OCI-LY1 (cell line): ENCODE measurements around the gene RASGRF1.
"Not testable (repeated sequence)": the region's sequence is repeated elsewhere in the genome, so short reads cannot be mapped to it uniquely, and the experiment has no call there.

Experiments used
- H2AFZ ChIP-seq: fragments of 200-600 bp; sonication (generic), shearing (Covaris generic); 2 replicates; pipeline ENCODE4 v1.6.0; 2014; ENCODE audit warnings: antibody characterized with exemption, mild to moderate bottlenecking, low read length
- H3F3A ChIP-seq: fragments of 200-600 bp; sonication (generic), shearing (Covaris generic); 2 replicates; pipeline ENCODE4 v1.6.0; 2014; ENCODE audit warnings: mild to moderate bottlenecking, antibody characterized with exemption, low read length, moderate library complexity; ENCODE audit not compliant: insufficient read depth
- H3K27ac ChIP-seq: fragments of 200-600 bp; sonication (generic); 2 replicates; pipeline ENCODE4 v1.5.1; 2014; ENCODE audit warnings: low read length, mixed run types, mild to moderate bottlenecking, low read depth; ENCODE audit not compliant: poor library complexity, severe bottlenecking
- H3K27me3 ChIP-seq: fragments of 200-600 bp; sonication (generic); 2 replicates; pipeline ENCODE4 v1.6.0; 2014; ENCODE audit warnings: antibody characterized with exemption, mild to moderate bottlenecking, low read length, moderate library complexity; ENCODE audit not compliant: insufficient read depth
- H3K36me3 ChIP-seq: fragments of 200-600 bp; sonication (generic); 2 replicates; pipeline ENCODE4 v1.6.1; 2014; ENCODE audit warnings: mild to moderate bottlenecking, antibody characterized with exemption, low read length, moderate library complexity, mixed read lengths; ENCODE audit not compliant: insufficient read depth
- H3K4me1 ChIP-seq: fragments of 200-600 bp; sonication (generic); 2 replicates; pipeline ENCODE4 v1.5.1; 2014; ENCODE audit warnings: mild to moderate bottlenecking, low read length, moderate library complexity; ENCODE audit not compliant: insufficient read depth, severe bottlenecking
- H3K4me2 ChIP-seq: fragments of 200-600 bp; sonication (generic), shearing (Covaris generic); 2 replicates; pipeline ENCODE4 v1.6.1; 2014; ENCODE audit warnings: low read length
- H3K4me3 ChIP-seq: fragments of 200-600 bp; sonication (generic); 2 replicates; pipeline ENCODE4 v1.5.1; 2014; ENCODE audit warnings: low read length, low read depth, mild to moderate bottlenecking, mixed read lengths; ENCODE audit not compliant: poor library complexity, severe bottlenecking
- H3K79me2 ChIP-seq: fragments of 200-600 bp; shearing (Covaris generic); 2 replicates; pipeline ENCODE4 v1.6.1; 2016; ENCODE audit warnings: mixed run types, low read length, mixed read lengths; ENCODE audit not compliant: insufficient read depth
- H3K9ac ChIP-seq: fragments of 200-600 bp; sonication (generic), shearing (Covaris generic); 2 replicates; pipeline ENCODE4 v1.6.1; 2014; ENCODE audit warnings: mild to moderate bottlenecking, low read length, mixed read lengths
- H3K9me2 ChIP-seq: fragments of 200-600 bp; sonication (generic), shearing (Covaris generic); 2 replicates; pipeline ENCODE4 v1.6.1; 2014; ENCODE audit warnings: low read depth, mild to moderate bottlenecking, low read length, mixed read lengths
- H3K9me3 ChIP-seq: fragments of 200-600 bp; shearing (Covaris generic); 2 replicates; pipeline ENCODE4 v1.6.1; 2014; ENCODE audit warnings: low read length, mixed read lengths
- H4K20me1 ChIP-seq: fragments of 200-600 bp; sonication (generic), shearing (Covaris generic); 2 replicates; pipeline ENCODE4 v1.6.0; 2016; ENCODE audit warnings: mild to moderate bottlenecking, low read length; ENCODE audit not compliant: insufficient read depth
- EZH2 ChIP-seq: fragments of 200-600 bp; sonication (generic), shearing (Covaris generic); IDR thresholded peaks from 2 replicates; pipeline ENCODE4 v1.8.0; 2017; ENCODE audit warnings: borderline replicate concordance, mixed run types, mild to moderate bottlenecking, antibody characterized with exemption, low read length, moderate library complexity, mixed read lengths
- TF ChIP-seq, protein P1 (sequence below): fragments of 200-600 bp; sonication (generic), shearing (Covaris generic); IDR thresholded peaks from 2 replicates; pipeline ENCODE4 v1.5.1; 2017; ENCODE audit warnings: mild to moderate bottlenecking, antibody characterized with exemption, low read length, moderate library complexity, mixed read lengths

Gene RASGRF1

DNA sequence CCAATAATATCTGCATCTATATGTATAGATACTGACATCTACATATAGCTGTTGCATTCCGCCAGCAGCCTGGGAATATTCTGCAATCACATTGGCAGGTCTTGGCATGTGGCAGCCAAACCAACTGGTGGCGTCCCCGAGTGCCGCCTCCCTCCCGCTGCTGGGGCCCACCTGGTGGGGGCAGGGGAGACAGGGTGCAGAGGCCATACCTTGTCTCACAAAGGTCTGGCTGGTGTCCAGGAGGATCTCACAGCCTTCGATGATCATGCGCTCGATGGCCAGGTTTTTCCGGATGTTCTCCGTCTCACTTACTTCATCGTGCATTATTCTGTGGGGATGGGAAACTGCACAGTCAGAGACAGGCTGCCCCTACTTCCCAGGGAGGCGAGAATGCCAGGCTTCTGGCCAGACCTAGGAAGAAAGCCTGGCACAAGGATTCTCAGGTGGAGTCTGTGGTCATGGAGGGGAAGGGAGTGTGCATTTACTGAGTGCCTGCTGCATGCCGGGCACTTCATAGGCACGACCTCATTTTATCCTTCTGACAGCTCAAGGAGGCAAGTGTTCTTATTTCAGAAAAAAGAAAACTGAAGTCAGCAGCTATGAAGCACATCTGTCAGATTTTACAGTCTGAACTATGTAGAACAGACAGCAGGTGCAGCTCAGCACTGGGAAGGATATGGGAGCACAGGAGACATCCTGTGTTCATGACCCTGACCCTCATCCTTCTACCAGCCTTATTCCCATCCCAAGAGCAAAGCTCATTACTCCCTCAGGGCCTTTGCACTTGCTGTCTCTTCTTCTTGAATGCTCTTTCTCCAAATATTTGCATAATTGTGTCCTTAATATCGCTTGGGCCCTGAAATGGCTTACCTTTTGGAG lies 62.8 kb downstream of the RASGRF1 start:
- no peaks in the 10 kb centered on the region for H4K20me1 ChIP-seq
- H3K36me3 ChIP-seq = no peaks in the 10 kb centered on the region
- TF ChIP-seq, protein P1, sequence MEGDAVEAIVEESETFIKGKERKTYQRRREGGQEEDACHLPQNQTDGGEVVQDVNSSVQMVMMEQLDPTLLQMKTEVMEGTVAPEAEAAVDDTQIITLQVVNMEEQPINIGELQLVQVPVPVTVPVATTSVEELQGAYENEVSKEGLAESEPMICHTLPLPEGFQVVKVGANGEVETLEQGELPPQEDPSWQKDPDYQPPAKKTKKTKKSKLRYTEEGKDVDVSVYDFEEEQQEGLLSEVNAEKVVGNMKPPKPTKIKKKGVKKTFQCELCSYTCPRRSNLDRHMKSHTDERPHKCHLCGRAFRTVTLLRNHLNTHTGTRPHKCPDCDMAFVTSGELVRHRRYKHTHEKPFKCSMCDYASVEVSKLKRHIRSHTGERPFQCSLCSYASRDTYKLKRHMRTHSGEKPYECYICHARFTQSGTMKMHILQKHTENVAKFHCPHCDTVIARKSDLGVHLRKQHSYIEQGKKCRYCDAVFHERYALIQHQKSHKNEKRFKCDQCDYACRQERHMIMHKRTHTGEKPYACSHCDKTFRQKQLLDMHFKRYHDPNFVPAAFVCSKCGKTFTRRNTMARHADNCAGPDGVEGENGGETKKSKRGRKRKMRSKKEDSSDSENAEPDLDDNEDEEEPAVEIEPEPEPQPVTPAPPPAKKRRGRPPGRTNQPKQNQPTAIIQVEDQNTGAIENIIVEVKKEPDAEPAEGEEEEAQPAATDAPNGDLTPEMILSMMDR = no peak
- TF ChIP-seq EZH2 = no peak
- no peaks in the 10 kb centered on the region for H3F3A ChIP-seq
- H3K79me2 ChIP-seq = no peaks in the 10 kb centered on the region
- no peak overlapping the region for H3K9ac ChIP-seq
- H3K9me3 ChIP-seq = no peaks in the 10 kb centered on the region
- no peak overlapping the region for H3K4me3 ChIP-seq
- H3K4me1 ChIP-seq = peaks cover 5% of the 10 kb centered on the region
- H3K9me2 ChIP-seq = no peaks in the 10 kb centered on the region
- H3K4me2 ChIP-seq = no peak overlapping the region
- no peak overlapping the region for H3K27ac ChIP-seq
- 0 out of 2 replicates have a peak, but pooled peaks cover 5% of the 10 kb centered on the region for H3K27me3 ChIP-seq
- no peak overlapping the region for H2AFZ ChIP-seq

DNA sequence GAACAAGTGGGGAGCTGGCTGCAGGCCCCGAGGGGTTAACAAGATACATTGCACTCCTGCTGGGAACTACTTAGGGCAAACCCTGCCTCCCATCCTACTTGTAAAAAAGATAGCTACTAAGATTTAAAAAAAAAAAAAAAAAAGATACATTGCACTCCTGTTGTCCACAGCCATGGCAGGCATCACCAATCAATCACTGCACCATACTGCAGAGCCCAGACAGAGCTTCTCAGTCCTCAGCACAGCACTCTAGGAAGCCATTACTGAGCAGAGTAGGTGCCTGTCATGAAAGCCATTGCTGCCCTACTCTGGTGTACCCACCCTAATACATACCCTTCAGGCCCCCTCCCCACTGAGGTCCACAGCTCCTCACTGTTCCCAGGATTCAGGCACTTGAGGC lies 64.8 kb downstream of the RASGRF1 start:
- Histone ChIP-seq H3K4me1 (peaks cover 5% of the 10 kb centered on the region), H3K9ac (no peak overlapping the region)

DNA sequence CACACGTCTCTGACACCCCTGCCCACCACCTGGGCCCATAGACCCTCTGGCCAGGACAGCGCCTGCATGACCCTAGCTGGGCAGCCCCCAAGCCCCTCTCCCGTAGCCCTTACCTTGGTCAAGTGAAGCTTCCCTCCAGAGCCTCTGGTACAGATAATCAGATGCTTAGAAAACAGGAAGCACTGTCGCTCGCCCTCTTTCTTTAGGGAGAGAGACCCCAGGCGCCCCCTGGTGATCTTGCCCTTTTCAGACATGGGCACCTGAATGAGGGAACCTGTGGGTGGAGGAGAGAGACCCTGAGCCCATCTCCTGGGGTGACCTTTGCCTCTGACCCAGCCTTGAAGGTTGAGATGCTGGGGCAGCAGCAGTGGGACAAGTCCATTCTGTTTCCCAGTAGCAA lies 65.4 kb downstream of the RASGRF1 start:
- Histone ChIP-seq H3K27me3 (no peaks in the 10 kb centered on the region), H3K36me3 (no peaks in the 10 kb centered on the region), H3K9me2 (no peaks in the 10 kb centered on the region), H3K9ac (no peak overlapping the region; the same call in 1 of the 2 replicates), H3K4me2 (peak overlapping the region; percentile 46; the same call in 1 of the 2 replicates), H3K79me2 (no peaks in the 10 kb centered on the region), H3K4me1 (peaks cover 5% of the 10 kb centered on the region), H3F3A (no peaks in the 10 kb centered on the region), H2AFZ (no peak overlapping the region), H3K27ac (no peak overlapping the region), H3K4me3 (no peak overlapping the region), H4K20me1 (no peaks in the 10 kb centered on the region), H3K9me3 (no peaks in the 10 kb centered on the region)
- TF ChIP-seq, protein P1 = peak; percentile 76
- TF ChIP-seq EZH2 = no peak

More for the DNA sequence above, 64.8 kb downstream of the RASGRF1 start:
- Histone ChIP-seq H3F3A (no peaks in the 10 kb centered on the region), H4K20me1 (no peaks in the 10 kb centered on the region), H3K79me2 (no peaks in the 10 kb centered on the region), H3K9me2 (no peaks in the 10 kb centered on the region), H2AFZ (no peak overlapping the region), H3K36me3 (no peaks in the 10 kb centered on the region), H3K27me3 (0 out of 2 replicates have a peak, but pooled peaks cover 5% of the 10 kb centered on the region), H3K9me3 (no peaks in the 10 kb centered on the region), H3K27ac (no peak overlapping the region), H3K4me3 (no peak overlapping the region), H3K4me2 (no peak overlapping the region)
- TF ChIP-seq EZH2 = no peak
- TF ChIP-seq, protein P1 = no peak

DNA sequence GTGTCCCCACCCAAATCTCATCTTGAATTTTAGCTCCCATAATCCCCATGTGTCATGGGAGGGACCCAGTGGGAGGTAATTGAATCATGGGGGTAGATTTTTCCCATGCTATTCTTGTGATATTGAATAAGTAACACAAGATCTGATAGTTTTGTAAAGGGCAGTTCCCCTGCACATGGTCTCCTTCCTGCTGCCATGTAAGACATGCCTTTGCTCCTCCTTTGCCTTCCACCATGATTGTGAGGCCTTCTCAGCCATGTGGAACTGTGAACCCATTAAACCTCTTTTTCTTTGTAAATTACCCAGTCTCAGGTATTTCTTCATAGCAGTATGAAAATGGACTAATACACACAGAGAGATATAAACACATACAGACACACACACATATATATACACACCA lies 66.1 kb downstream of the RASGRF1 start:
- H4K20me1 ChIP-seq, H3K79me2 ChIP-seq, H3K27me3 ChIP-seq, H3K9me2 ChIP-seq, H2AFZ ChIP-seq, H3K9me3 ChIP-seq, H3K4me2 ChIP-seq, H3F3A ChIP-seq, H3K4me3 ChIP-seq, H3K36me3 ChIP-seq, H3K9ac ChIP-seq, H3K27ac ChIP-seq, H3K4me1 ChIP-seq: not testable (repeated sequence)
